Jurkat, Clone E6-1 (cell line): Measurements from ENCODE around the gene AFAP1. TPM values are rescaled to one million over a fixed set of nuclear protein-coding genes. Genes with fewer than 3 reads are reported as not detected.
A peak's percentile ranks its signal among the peaks of the same experiment; 100 is the strongest.

Source experiments
- DNase-seq: peaks from one replicate; pipeline ENCODE4 v3.0.0-alpha.2; 2011; ENCODE audit warnings: low read depth, low spot score
- H3K4me3 ChIP-seq: 2 replicates; pipeline ENCODE4 v1.5.1; 2011; ENCODE audit warnings: mild to moderate bottlenecking, low read length, control low read depth, moderate library complexity
- polyA plus RNA-seq: library from polyadenylated mRNA; unstranded; fragments of >200 nt; gene quantifications from one replicate; pipeline ENCODE4 v1.2.1, GENCODE V29; 2012; ENCODE audit warnings: missing spikeins; ENCODE audit not compliant: insufficient read length, insufficient read depth

Gene AFAP1
- 7.8 TPM for polyA plus RNA-seq

- peak within 1 kb of the TSS; percentile 54 for H3K4me3 ChIP-seq
These were observed at the start of gene AFAP1 for GRCh38 chr4:7939377-7940108. TSS of gene AFAP1 (minus strand) at chr4:7939861. CDS start at chr4:7872078, 67,783 bp downstream.

GRCh38 chr4:7988437-7988836 is 48.8 kb upstream of the AFAP1 start:
- DNase-seq: no peak

More at GRCh38 chr4:7939377-7940108, at the start of gene AFAP1:
- peak; percentile 58 for DNase-seq

DNA sequence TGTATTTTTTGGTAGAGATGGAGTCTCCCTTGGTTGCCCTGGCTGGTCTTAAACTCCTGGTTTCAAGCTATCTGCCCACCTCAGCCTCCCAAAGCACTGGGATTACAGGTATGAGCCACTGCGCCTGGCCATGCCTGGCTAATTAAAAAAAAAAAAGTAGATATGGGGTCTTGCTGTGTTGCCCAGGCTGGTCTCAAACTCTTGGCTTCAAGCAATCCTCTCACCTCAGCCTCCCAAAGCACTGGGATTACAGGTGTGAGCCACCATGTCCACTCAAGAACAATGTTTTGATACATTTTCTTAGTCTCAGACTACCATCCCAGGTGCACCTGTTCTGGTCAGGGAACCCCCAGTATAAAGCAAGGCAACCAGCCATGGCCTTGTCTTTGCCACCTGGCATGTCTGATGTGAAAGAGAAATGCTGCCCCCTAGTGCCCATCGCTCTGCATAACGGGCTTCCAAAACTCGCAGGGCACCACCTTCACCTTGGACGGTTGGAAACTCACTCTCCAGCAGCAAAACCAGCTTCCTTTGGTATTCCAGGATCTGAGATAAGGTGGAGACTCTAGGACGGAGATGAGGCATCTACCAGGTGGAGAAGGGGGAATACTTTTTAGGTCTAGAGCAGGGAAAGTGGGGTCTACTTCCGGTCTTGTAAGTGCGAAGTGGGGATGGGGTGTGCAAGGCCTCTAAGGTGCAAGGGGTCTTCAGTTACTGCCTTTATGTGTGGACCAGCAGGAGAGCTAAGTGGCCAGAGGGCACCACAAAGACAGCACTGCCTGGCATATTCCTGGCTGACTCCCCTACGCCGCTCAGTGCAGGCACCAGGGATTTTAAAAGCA is 47.7 kb upstream of the AFAP1 start:
- DNase-seq: peak; percentile 66
- H3K4me3 ChIP-seq: no peak overlapping the region

More at GRCh38 chr4:7988437-7988836, 48.8 kb upstream of the AFAP1 start:
- H3K4me3 ChIP-seq: no peak overlapping the region

GRCh38 chr4:7985891-7986441 is 46.3 kb upstream of the AFAP1 start:
- DNase-seq: no peak
- H3K4me3 ChIP-seq: no peak overlapping the region

DNA sequence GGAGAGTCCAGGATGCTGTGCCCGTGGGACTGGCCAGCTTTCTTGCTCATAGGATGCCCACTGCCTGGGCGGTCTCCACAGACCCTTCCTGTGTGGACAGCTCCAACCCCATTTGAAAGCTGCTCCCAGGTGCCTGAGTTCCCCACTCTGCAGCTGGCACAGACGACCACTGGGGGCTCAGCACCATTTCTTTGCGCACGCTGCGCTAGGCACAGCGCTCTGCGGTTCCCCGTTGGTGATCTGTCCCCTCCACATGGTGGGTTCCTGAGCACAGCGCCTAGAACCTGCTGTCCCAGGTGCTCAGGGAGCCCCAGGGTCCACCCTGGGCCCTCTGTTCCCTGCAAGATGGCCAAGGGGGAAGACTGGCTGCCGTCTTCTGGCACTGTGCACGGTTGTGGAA is 45.4 kb upstream of the AFAP1 start:
- DNase-seq: no peak
- no peak overlapping the region for H3K4me3 ChIP-seq

GRCh38 chr4:7984286-7984925 is 44.7 kb upstream of the AFAP1 start:
- DNase-seq: no peak
- H3K4me3 ChIP-seq: no peak overlapping the region

DNA sequence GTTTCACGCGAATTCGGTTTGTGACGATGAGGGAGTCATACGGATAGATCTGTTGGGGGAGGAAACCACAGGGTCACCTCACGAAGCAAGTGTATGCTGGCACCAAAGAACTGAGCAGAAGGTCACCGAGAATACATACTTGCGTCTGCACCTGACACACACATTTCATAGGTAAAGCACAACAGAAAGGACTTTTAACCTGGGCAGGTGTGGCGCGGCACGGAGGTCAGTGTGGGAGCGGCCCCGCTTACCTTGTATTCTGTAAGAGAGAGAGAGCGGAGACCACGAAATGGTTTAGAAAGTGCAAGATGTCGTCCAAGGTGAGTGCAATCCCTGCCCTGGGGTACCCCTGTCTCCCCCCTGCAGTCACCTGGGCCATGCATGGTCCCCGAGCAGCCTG is 43.6 kb upstream of the AFAP1 start:
- no peak overlapping the region for H3K4me3 ChIP-seq
- DNase-seq: no peak

DNA sequence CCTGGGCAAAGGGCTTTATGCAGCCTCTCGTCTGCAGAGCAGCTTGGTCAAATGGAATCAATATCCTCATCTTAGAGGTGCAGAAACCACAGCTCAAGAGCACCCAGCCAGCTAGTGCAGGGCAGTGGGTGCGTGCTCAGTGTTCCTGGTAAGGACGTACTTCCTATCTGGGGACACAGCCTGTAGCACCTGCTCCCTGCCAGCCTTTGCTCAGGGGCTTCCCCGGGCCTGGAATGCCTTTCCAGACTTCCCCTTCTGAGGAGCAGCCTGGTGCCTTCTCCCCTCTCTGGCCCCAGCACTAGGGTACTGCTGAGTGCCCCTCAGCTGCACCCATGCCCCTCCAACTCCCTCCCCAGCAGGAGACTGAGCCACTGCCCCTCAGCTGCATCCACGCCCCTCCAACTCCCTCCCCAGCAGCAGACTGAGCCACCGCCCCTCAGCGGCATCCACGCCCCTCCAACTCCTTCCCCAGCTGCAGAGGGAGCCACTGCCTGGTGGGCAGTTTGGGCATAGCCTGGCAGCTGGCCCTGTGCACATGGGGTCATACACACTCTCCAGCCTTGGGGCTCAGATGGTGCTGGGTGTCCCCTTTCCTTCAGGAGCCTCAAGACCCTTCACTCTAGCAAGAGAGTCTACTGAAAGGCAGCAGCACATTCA is 42.2 kb upstream of the AFAP1 start:
- no peak overlapping the region for H3K4me3 ChIP-seq
- no peak for DNase-seq

DNA sequence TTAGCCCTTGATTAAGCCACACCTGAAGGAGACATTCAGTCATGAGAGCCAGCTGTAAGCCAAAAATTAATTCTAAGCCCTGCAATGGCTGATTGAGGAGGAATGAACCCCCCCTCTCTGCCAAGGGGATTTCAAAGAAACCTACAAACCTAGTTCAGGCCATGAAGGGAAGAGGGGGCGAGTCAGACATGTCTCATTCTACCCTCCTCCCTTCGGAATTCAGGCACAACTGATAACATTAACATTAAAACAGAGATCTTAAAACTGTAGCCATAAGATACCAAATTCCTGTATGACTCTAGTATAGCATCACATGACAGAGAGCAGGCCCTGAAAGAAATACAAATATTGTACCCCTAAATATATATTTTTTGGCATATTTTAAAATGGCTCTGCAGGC is 40.4 kb upstream of the AFAP1 start:
- DNase-seq: no peak
- H3K4me3 ChIP-seq: no peak overlapping the region

- no peak overlapping the region for H3K4me3 ChIP-seq
- no peak for DNase-seq
These were observed 39.9 kb upstream of the AFAP1 start for GRCh38 chr4:7979652-7979968.

GRCh38 chr4:7978907-7979651 is 39.4 kb upstream of the AFAP1 start:
- no peak for DNase-seq
- no peak overlapping the region for H3K4me3 ChIP-seq

- no peak for DNase-seq
These were observed 38.8 kb upstream of the AFAP1 start for GRCh38 chr4:7978489-7978888.

GRCh38 chr4:7976634-7977033 is 37.0 kb upstream of the AFAP1 start:
- no peak for DNase-seq
- H3K4me3 ChIP-seq: no peak overlapping the region

More at GRCh38 chr4:7978489-7978888, 38.8 kb upstream of the AFAP1 start:
- H3K4me3 ChIP-seq: no peak overlapping the region

- DNase-seq: no peak
- no peak overlapping the region for H3K4me3 ChIP-seq
These were observed 36.4 kb upstream of the AFAP1 start for GRCh38 chr4:7976025-7976424.

GRCh38 chr4:7974425-7974824 is 34.8 kb upstream of the AFAP1 start:
- no peak overlapping the region for H3K4me3 ChIP-seq
- no peak for DNase-seq

DNA sequence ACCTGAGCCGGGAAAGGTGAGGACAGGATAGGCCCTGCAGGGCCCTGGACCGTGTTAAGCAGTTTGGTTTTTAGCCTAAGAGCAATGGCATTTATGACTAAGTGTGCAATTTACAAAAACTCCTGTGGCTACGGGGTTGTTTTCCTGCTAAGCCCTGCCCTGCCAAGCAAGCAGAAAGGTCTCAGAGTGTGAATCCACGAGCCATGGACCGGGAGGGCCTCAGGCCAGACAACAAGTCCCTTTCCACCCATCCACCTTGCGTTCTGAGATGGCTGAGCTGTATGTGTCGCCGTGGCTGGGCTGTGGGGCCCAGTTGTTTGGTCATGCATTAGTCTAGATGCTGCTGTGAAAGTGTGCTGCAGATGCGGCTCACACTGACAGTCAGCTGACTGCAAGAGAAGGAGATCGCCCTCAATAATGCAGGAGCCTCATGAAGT is 33.9 kb upstream of the AFAP1 start:
- DNase-seq: no peak
- no peak overlapping the region for H3K4me3 ChIP-seq

DNA sequence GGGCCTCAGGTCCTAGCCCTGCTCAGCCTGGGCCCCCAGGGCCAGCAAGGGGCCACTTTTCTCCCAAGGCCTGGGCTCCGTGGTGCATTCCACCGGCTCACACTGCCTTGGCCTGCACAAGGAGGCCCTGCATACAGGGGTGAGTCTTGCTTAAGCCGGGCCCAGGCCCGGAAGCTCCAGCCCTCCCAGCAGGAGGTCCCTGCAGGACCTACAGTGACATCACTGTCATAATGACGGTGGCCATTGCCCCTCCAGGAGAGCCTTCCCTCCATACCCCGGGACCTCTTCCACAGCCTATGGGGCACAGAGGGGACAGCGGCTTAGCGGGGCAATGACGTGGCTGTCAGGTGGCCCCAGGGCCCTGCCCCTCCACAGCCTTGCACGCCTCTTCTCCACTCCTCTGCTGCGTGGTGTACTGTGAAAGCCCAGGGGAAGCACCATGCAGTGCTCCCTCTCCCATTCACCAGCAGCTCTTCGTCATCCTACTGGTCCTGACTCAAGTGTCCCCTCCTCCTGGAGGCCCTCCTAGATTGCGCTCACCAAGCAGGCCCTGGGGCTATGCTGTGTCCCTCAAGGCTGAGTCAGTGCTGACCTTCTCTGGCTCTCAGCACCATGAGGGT is 32.3 kb upstream of the AFAP1 start:
- no peak overlapping the region for H3K4me3 ChIP-seq
- DNase-seq: no peak

GRCh38 chr4:7971159-7971631 is 31.5 kb upstream of the AFAP1 start:
- H3K4me3 ChIP-seq: no peak overlapping the region

More at GRCh38 chr4:7971159-7971631, 31.5 kb upstream of the AFAP1 start:
- DNase-seq: no peak
